Activated CD8-positive, alpha-beta T cell treated with anti-CD3 and anti-CD28 coated beads for 36 hours (primary cell): Measurements from ENCODE around the gene DUSP1. TPM values are rescaled to one million over a fixed set of nuclear protein-coding genes. Genes with fewer than 3 reads are reported as not detected.

Source experiments
- ATAC-seq: fragments of 200-7000 bp; cut with Tn5 transposase; one replicate; pipeline ENCODE4 v1.10.0; 2021; ENCODE audit warnings: mild to moderate bottlenecking, moderate library complexity
- CTCF ChIA-PET: fragments of 350-600 bp; sonication (Branson Sonifier 250); formaldehyde crosslinking; loops from one replicate; lab custom pipeline; 2021; ENCODE audit warnings: antibody characterized with exemption; lab: Charles Lee
- POLR2A ChIA-PET: fragments of 350-600 bp; sonication (Branson Sonifier 250); formaldehyde crosslinking; loops from one replicate; lab custom pipeline; 2021; ENCODE audit warnings: antibody characterized with exemption; lab: Charles Lee
- DNase-seq: peaks from one replicate; pipeline ENCODE4 v3.0.0-alpha.2; 2020
- H3K27ac Mint-ChIP-seq: one replicate; pipeline ENCODE4 v1.8.0; 2021; ENCODE audit warnings: mild to moderate bottlenecking, mixed read lengths
- H3K27me3 Mint-ChIP-seq: one replicate; pipeline ENCODE4 v1.8.0; 2021; ENCODE audit warnings: mixed read lengths
- H3K36me3 Mint-ChIP-seq: one replicate; pipeline ENCODE4 v1.8.0; 2021; ENCODE audit warnings: low read depth, mixed read lengths
- H3K4me1 Mint-ChIP-seq: one replicate; pipeline ENCODE4 v1.8.0; 2021; ENCODE audit warnings: low read depth, mixed read lengths
- H3K4me3 Mint-ChIP-seq: one replicate; pipeline ENCODE4 v1.8.0; 2021; ENCODE audit warnings: mild to moderate bottlenecking, moderate library complexity, mixed read lengths
- H3K9me3 Mint-ChIP-seq: one replicate; pipeline ENCODE4 v1.8.0; 2021; ENCODE audit warnings: mixed read lengths
- CTCF ChIP-seq: fragments of 200-600 bp; IDR thresholded peaks from one replicate; pipeline ENCODE4 v1.8.0; 2022; ENCODE audit warnings: antibody characterized with exemption, mild to moderate bottlenecking
- intact Hi-C: fragments of 100-400 bp; cut with micrococcal nuclease; formaldehyde crosslinking; loops from one replicate; pipeline ENCODE4 v1.10.0; 2022
- total RNA-seq, 2 experiments: library from RNA; stranded (reverse); gene quantifications; one replicate each; pipeline ENCODE4 v1.2.3, GENCODE V29; 2021

The DUSP1 gene
- total RNA-seq, result 10 to 100 TPM; 16.6 to 17.9 TPM

GRCh38 chr5:172770675-172771438 lies at the start of gene DUSP1:
DUSP1 (minus strand) TSS chr5:172771195; CDS start chr5:172770952, 243 bp downstream.
- Mint-ChIP-seq H3K27ac (peak within 1 kb of the TSS; percentile 97), H3K4me3 (peak within 1 kb of the TSS; percentile 90), H3K27me3 (no peaks in the 10 kb centered on the region), H3K36me3 (peaks cover 20% of the 10 kb centered on the region), H3K4me1 (peaks cover 65% of the 10 kb centered on the region), H3K9me3 (no peaks in the 10 kb centered on the region)
- POLR2A ChIA-PET, result interaction anchor here (0.6 to 2.8 kb wide), 20 partner anchors 8 to 214 kb away, joined by 3 to 22 read pairs (median 4); no protein-coding TSS in a partner anchor
- intact Hi-C loops, result loop anchor here (5.0 kb wide), 3 partner anchors 36 to 66 kb away; no protein-coding TSS in a partner anchor
- ATAC-seq (peak; percentile 72), DNase-seq (peak; percentile 99)
- peak; percentile 41 for TF ChIP-seq CTCF
- CTCF ChIA-PET, result interaction anchor here (0.6 to 4.2 kb wide), 16 partner anchors 9 to 320 kb away, joined by 3 to 26 read pairs (median 4); no protein-coding TSS in a partner anchor

- peaks cover 3% of the 10 kb centered on the region for H3K4me1 Mint-ChIP-seq
- peak; percentile 49 for ATAC-seq
- H3K9me3 Mint-ChIP-seq, result peaks cover 1% of the 10 kb centered on the region
- no peaks in the 10 kb centered on the region for H3K27me3 Mint-ChIP-seq
- H3K27ac Mint-ChIP-seq, result no peak overlapping the region
- H3K4me3 Mint-ChIP-seq, result no peak overlapping the region
- TF ChIP-seq CTCF, result no peak
- DNase-seq, result peak; percentile 46
- intact Hi-C loops, result no loop called here
- no peaks in the 10 kb centered on the region for H3K36me3 Mint-ChIP-seq
- ChIA-PET CTCF (interaction anchor here (0.6 kb wide), 1 partner anchor 369 kb away, joined by 3 read pairs; no protein-coding TSS in a partner anchor), POLR2A (no interaction called here)
Measured at GRCh38 chr5:172820046-172820767, 49.2 kb upstream of the DUSP1 start.

- no peak for TF ChIP-seq CTCF
- DNase-seq, result no peak
- ChIA-PET CTCF (interaction anchor here (0.6 kb wide), 1 partner anchor 369 kb away, joined by 3 read pairs; no protein-coding TSS in a partner anchor), POLR2A (no interaction called here)
- Mint-ChIP-seq H3K9me3 (no peaks in the 10 kb centered on the region), H3K36me3 (no peaks in the 10 kb centered on the region), H3K27ac (no peak overlapping the region), H3K27me3 (no peaks in the 10 kb centered on the region), H3K4me3 (no peak overlapping the region), H3K4me1 (peaks cover 3% of the 10 kb centered on the region)
- ATAC-seq, result no peak
- intact Hi-C loops, result no loop called here
Measured at GRCh38 chr5:172819569-172819968, 48.6 kb upstream of the DUSP1 start.

- CTCF ChIA-PET, result no interaction called here
- H3K27ac Mint-ChIP-seq, result no peak overlapping the region
- no peak for TF ChIP-seq CTCF
- ATAC-seq, result no peak
- DNase-seq, result no peak
- H3K27me3 Mint-ChIP-seq, result no peaks in the 10 kb centered on the region
- no peaks in the 10 kb centered on the region for H3K9me3 Mint-ChIP-seq
- H3K36me3 Mint-ChIP-seq, result no peaks in the 10 kb centered on the region
- H3K4me3 Mint-ChIP-seq, result no peak overlapping the region
- POLR2A ChIA-PET, result no interaction called here
- H3K4me1 Mint-ChIP-seq, result peaks cover 3% of the 10 kb centered on the region
- intact Hi-C loops, result no loop called here
Measured at GRCh38 chr5:172818081-172818480, 47.1 kb upstream of the DUSP1 start.
